Measurements from ENCODE around the gene PHACTR1. TPM values are rescaled to one million over a fixed set of nuclear protein-coding genes. Genes with fewer than 3 reads are reported as not detected.

The PHACTR1 gene
- polyA plus RNA-seq, 1 of the 3 experiments (the other 2 are of a cell fraction), result 0.12 TPM

DNA sequence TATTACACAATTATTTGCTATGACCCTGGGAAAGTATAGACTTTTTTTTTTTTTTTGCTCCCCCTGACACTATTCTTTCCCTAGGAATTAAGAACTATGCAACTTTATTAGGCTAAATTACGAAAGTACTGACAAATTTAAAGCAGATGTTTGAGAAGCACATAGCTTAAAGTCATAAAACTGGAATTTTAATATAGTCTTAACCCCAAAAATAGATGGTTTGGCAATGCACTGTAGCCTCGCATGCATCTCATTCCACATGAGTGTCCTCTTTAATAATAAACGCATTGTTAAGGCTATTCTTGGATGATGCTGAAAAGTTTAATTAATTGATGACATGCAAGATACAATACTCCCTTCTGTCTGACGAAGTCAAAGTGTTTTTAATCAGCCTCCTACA, 562.4 kb downstream of the PHACTR1 start:
- no peak for TF ChIP-seq RCOR1 (IDR thresholded peaks at IDR 0.05; ENCODE audit: low read length)
- TF ChIP-seq TCF12 (IDR thresholded peaks at IDR 0.05), result peak; percentile 30; the same call in 1 of the 2 replicates
- Histone ChIP-seq H3K4me3 (ENCODE audit: low read depth in 2 of 2, low read length in 1 of 2) (no peak overlapping the region), H3K79me2 (ENCODE audit: insufficient read depth) (no peaks in the 10 kb centered on the region), H3K9me3 (no peaks in the 10 kb centered on the region), H3K27me3 (ENCODE audit: insufficient read depth) (no peaks in the 10 kb centered on the region), H3K36me3 (replicated peaks in 1 of 2; ENCODE audit: control insufficient read depth in 1 of 2, insufficient read depth in 2 of 2, low read length in 1 of 2) (no peaks in the 10 kb centered on the region), H3K9ac (no peak overlapping the region), H3F3A (replicated peaks; ENCODE audit: insufficient read depth) (no peaks in the 10 kb centered on the region), H3K27ac (ENCODE audit: low read depth in 2 of 2, low read length in 1 of 2) (0 out of 4 replicates have a peak overlapping the region, but pooled peaks of 1 of the 2 experiments have one; percentile 13), H3K4me2 (no peak overlapping the region), H2AFZ (ENCODE audit: low read depth) (no peak overlapping the region), H3K9me2 (no peaks in the 10 kb centered on the region), H4K20me1 (ENCODE audit: insufficient read depth) (no peaks in the 10 kb centered on the region), H3K4me1 (ENCODE audit: control insufficient read depth in 1 of 2, insufficient read depth in 2 of 2, low read depth in 1 of 2, low read length in 1 of 2) (no peaks in the 10 kb centered on the region; a peak in 1 of 4 replicates)
- CTCF ChIA-PET, result interaction anchor here (0.6 to 2.0 kb wide), 2 partner anchors 368 to 641 kb away, joined by 3 to 11 read pairs; no protein-coding TSS in a partner anchor
- DNase-seq, result no peak
- POLR2A ChIA-PET, result no interaction called here
- WGBS (ENCODE audit: low lambda C conversion rate), result 15% methylated on average over 4 of the region's 4 CpGs

DNA sequence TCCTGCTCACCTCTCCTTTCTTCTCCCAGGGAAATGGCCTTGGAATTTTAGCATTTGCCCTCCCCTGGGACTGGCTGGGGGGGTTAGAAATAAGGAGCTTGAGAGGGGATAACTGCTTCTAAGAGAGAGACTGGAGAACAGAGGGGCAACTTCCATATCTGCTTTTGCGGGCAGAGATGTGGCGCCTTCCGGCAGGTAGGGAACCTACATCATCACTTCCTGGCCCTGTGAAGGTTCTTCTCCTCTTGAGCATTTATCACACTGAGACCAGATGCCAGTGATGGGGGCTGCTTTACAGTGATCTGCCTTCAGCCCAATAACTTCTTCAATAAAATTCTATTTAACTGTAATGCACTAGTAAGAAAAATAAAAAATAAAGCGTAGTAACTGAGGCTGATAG, 563.7 kb downstream of the PHACTR1 start:
- POLR2A ChIA-PET, result no interaction called here
- no peak overlapping the region for H3K27ac ChIP-seq (ENCODE audit: low read depth in 2 of 2, low read length in 1 of 2)
- H3K9ac ChIP-seq, result no peak overlapping the region
- no peaks in the 10 kb centered on the region for H3K9me2 ChIP-seq
- no peaks in the 10 kb centered on the region for H3K9me3 ChIP-seq
- TF ChIP-seq FOXM1 (IDR thresholded peaks at IDR 0.05; ENCODE audit: low read depth) (no peak), ELF1 (IDR thresholded peaks at IDR 0.05) (no peak), CHD2 (IDR thresholded peaks at IDR 0.05; ENCODE audit: low read length, partially characterized antibody) (no peak), GABPA (IDR thresholded peaks at IDR 0.05; ENCODE audit: low read depth) (no peak), JUND (IDR thresholded peaks at IDR 0.05) (no peak)
- TF ChIP-seq, protein P1, sequence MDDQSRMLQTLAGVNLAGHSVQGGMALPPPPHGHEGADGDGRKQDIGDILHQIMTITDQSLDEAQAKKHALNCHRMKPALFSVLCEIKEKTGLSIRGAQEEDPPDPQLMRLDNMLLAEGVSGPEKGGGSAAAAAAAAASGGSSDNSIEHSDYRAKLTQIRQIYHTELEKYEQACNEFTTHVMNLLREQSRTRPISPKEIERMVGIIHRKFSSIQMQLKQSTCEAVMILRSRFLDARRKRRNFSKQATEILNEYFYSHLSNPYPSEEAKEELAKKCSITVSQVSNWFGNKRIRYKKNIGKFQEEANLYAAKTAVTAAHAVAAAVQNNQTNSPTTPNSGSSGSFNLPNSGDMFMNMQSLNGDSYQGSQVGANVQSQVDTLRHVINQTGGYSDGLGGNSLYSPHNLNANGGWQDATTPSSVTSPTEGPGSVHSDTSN (IDR thresholded peaks at IDR 0.05), result no peak
- TF ChIP-seq, protein P2, sequence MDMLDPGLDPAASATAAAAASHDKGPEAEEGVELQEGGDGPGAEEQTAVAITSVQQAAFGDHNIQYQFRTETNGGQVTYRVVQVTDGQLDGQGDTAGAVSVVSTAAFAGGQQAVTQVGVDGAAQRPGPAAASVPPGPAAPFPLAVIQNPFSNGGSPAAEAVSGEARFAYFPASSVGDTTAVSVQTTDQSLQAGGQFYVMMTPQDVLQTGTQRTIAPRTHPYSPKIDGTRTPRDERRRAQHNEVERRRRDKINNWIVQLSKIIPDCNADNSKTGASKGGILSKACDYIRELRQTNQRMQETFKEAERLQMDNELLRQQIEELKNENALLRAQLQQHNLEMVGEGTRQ (IDR thresholded peaks at IDR 0.05; ENCODE audit: borderline replicate concordance, low read depth, low read length), result no peak
- H2AFZ ChIP-seq (ENCODE audit: low read depth), result no peak overlapping the region
- no peak for DNase-seq
- no peak overlapping the region for H3K4me2 ChIP-seq
- CTCF ChIA-PET, result no interaction called here
- no peaks in the 10 kb centered on the region for H3K36me3 ChIP-seq (replicated peaks in 1 of 2; ENCODE audit: control insufficient read depth in 1 of 2, insufficient read depth in 2 of 2, low read length in 1 of 2)
- no peaks in the 10 kb centered on the region for H4K20me1 ChIP-seq (ENCODE audit: insufficient read depth)
- H3F3A ChIP-seq (replicated peaks; ENCODE audit: insufficient read depth), result no peaks in the 10 kb centered on the region
- WGBS (ENCODE audit: low lambda C conversion rate), result 89% methylated on average over 4 of the region's 4 CpGs
- no peaks in the 10 kb centered on the region; a peak in 1 of 4 replicates for H3K4me1 ChIP-seq (ENCODE audit: control insufficient read depth in 1 of 2, insufficient read depth in 2 of 2, low read depth in 1 of 2, low read length in 1 of 2)
- no peak overlapping the region for H3K4me3 ChIP-seq (ENCODE audit: low read depth in 2 of 2, low read length in 1 of 2)
- no peaks in the 10 kb centered on the region for H3K79me2 ChIP-seq (ENCODE audit: insufficient read depth)
- H3K27me3 ChIP-seq (ENCODE audit: insufficient read depth), result no peaks in the 10 kb centered on the region

DNA sequence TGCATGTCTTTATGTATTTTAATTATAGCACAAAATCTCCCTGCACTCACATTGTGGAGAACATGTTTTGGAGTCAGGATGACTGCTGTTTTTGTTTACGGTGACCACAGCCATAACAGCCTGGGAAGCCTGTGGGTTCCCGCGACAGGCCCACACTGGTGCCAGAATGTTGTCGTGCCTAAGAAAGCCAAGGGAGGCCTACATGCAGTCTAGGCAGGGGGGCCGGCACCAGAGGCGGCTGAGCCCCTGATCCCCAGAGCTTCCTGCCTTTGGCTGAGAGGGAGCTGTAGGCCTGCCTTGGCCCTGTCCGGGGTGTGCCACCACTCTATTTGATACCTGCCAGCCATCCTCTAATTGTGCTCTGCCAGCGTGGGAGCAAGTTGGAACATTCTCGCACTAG, 565.1 kb downstream of the PHACTR1 start:
- Histone ChIP-seq H3K9ac (no peak overlapping the region), H3K36me3 (replicated peaks in 1 of 2; ENCODE audit: control insufficient read depth in 1 of 2, insufficient read depth in 2 of 2, low read length in 1 of 2) (no peaks in the 10 kb centered on the region), H3F3A (replicated peaks; ENCODE audit: insufficient read depth) (no peaks in the 10 kb centered on the region), H3K9me2 (no peaks in the 10 kb centered on the region), H3K4me1 (ENCODE audit: control insufficient read depth in 1 of 2, insufficient read depth in 2 of 2, low read depth in 1 of 2, low read length in 1 of 2) (no peaks in the 10 kb centered on the region; a peak in 1 of 4 replicates), H3K27ac (ENCODE audit: low read depth in 2 of 2, low read length in 1 of 2) (no peak overlapping the region), H3K9me3 (no peaks in the 10 kb centered on the region), H4K20me1 (ENCODE audit: insufficient read depth) (no peaks in the 10 kb centered on the region), H2AFZ (ENCODE audit: low read depth) (no peak overlapping the region), H3K79me2 (ENCODE audit: insufficient read depth) (no peaks in the 10 kb centered on the region), H3K27me3 (ENCODE audit: insufficient read depth) (no peaks in the 10 kb centered on the region), H3K4me2 (no peak overlapping the region), H3K4me3 (ENCODE audit: low read depth in 2 of 2, low read length in 1 of 2) (no peak overlapping the region)
- ChIA-PET CTCF (no interaction called here), POLR2A (no interaction called here)
- TF ChIP-seq SMC3 (IDR thresholded peaks at IDR 0.05; ENCODE audit: low read depth, low read length), result no peak
- TF ChIP-seq EZH2phosphoT487 (IDR thresholded peaks at IDR 0.05; ENCODE audit: borderline replicate concordance, low read depth), result no peak
- TF ChIP-seq YY1 (IDR thresholded peaks at IDR 0.05; ENCODE audit: low read depth), result no peak
- TF ChIP-seq MEF2A (IDR thresholded peaks at IDR 0.05; ENCODE audit: borderline replicate concordance, low read depth), result no peak
- no peak for TF ChIP-seq TAF1 (IDR thresholded peaks at IDR 0.05; ENCODE audit: borderline replicate concordance, low read depth, low read length)
- TF ChIP-seq TCF12 (IDR thresholded peaks at IDR 0.05), result no peak
- TF ChIP-seq, protein P3, sequence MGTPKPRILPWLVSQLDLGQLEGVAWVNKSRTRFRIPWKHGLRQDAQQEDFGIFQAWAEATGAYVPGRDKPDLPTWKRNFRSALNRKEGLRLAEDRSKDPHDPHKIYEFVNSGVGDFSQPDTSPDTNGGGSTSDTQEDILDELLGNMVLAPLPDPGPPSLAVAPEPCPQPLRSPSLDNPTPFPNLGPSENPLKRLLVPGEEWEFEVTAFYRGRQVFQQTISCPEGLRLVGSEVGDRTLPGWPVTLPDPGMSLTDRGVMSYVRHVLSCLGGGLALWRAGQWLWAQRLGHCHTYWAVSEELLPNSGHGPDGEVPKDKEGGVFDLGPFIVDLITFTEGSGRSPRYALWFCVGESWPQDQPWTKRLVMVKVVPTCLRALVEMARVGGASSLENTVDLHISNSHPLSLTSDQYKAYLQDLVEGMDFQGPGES (IDR thresholded peaks at IDR 0.05; ENCODE audit: low read depth, low read length), result no peak
- TF ChIP-seq, protein P2 (IDR thresholded peaks at IDR 0.05; ENCODE audit: borderline replicate concordance, low read depth, low read length), result no peak
- TF ChIP-seq FOXM1 (IDR thresholded peaks at IDR 0.05; ENCODE audit: low read depth), result no peak
- no peak for TF ChIP-seq FOSL2 (IDR thresholded peaks at IDR 0.05; ENCODE audit: borderline replicate concordance, low read depth)
- DNase-seq, result no peak
- 95% methylated on average over 3 of the region's 9 CpGs for WGBS (ENCODE audit: low lambda C conversion rate)

All from SK-N-SH (cell line).